Testis (tissue), 3 donors: ENCODE measurements around the gene LIMS2. TPM values are rescaled to one million over a fixed set of nuclear protein-coding genes. Genes with fewer than 3 reads are reported as not detected.

ENCODE experiments used
- DNase-seq: peaks from one replicate; pipeline ENCODE4 v3.0.0-alpha.2; 2019
- H3K27ac ChIP-seq, 2 donors: fragments of 200-600 bp; sonication (generic); one replicate each; pipeline ENCODE4 v1.5.1; 2019
- H3K27me3 ChIP-seq: fragments of 200-600 bp; sonication (generic); one replicate; pipeline ENCODE4 v1.5.1; 2019
- H3K36me3 ChIP-seq: fragments of 200-600 bp; sonication (generic); one replicate; pipeline ENCODE4 v1.5.1; 2017; ENCODE audit warnings: low read depth; ENCODE audit errors: missing control alignments
- H3K4me1 ChIP-seq: fragments of 200-600 bp; sonication (generic); one replicate; pipeline ENCODE4 v1.5.1; 2019
- H3K4me3 ChIP-seq, 2 donors: fragments of 200-600 bp; sonication (generic); one replicate each; pipeline ENCODE4 v1.5.1; 2017 to 2019
- H3K9me3 ChIP-seq: fragments of 200-600 bp; sonication (generic); one replicate; pipeline ENCODE4 v1.5.1; 2017
- POLR2A ChIP-seq: fragments of 450-650 bp; IDR thresholded peaks from one replicate; pipeline ENCODE4 v1.6.1; 2017; ENCODE audit warnings: antibody characterized with exemption, mild to moderate bottlenecking, moderate library complexity
- WGBS, 2 donors: methylation state at CpG; one replicate each; pipeline ENCODE4 v1.1.5; 2018; 5-methylcytosine and 5-hydroxymethylcytosine counted together
- intact Hi-C: fragments of 100-400 bp; cut with DNase I; formaldehyde crosslinking; loops from one replicate; pipeline ENCODE4 v1.15.1; 2023; ENCODE audit warnings: low total_unique reads
- polyA plus RNA-seq: library from polyadenylated mRNA; stranded (reverse); fragments of 350-450 nt; fragmentation: Illumina TruSeq; extraction: RNeasy Lipid Tissue Mini Kit (QIAGEN cat#74804); gene quantifications from one replicate; pipeline ENCODE4 v1.2.3, GENCODE V29; 2014; ENCODE audit warnings: low read depth, low replicate concordance; ENCODE audit not compliant: insufficient read depth
- total RNA-seq, 2 donors: library from RNA; depleted of rRNA; stranded (reverse); fragments of >200 nt; gene quantifications; one replicate each; pipeline ENCODE4 v1.2.3, GENCODE V29; 2016
- TF ChIP-seq, protein P1 (sequence below), 3 experiments: fragments of 450-650 bp in 2 of 3; fragments of 200-600 bp in 1 of 3; sonication (generic) in 1 of 3; IDR thresholded peaks; one replicate each; pipeline ENCODE4 v1.5.1; 2016 to 2019; ENCODE audit warnings: antibody characterized with exemption in 3 of 3, mild to moderate bottlenecking in 2 of 3, moderate library complexity in 1 of 3

LIMS2 gene
- total and polyA plus RNA-seq, 3 donors from 2014 or later: 19.0 to 23.6 (median 19.3) TPM

DNA sequence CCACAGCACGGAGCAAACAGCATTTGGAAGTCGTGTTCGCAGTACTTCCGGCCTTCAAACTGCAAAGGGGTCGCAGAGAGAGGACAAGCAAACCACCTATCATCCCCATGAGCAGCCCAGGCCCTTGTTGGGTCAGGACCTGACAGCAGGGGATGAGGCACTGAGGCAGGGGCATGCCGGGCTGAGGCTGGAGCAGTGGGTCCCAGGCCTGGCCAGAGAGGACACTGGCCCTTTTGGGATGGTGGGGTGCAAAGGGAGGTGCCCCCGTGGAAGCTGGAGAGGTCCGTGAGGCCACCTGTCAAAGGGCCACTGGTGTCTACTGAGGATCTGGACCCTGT, 20.5 kb downstream of the LIMS2 start:
- H3K36me3 ChIP-seq: no peaks in the 10 kb centered on the region
- DNase-seq: no peak
- no peak overlapping the region for H3K4me3 ChIP-seq
- H3K27me3 ChIP-seq: no peaks in the 10 kb centered on the region
- peaks cover 23% of the 10 kb centered on the region for H3K4me1 ChIP-seq
- TF ChIP-seq, protein P1, sequence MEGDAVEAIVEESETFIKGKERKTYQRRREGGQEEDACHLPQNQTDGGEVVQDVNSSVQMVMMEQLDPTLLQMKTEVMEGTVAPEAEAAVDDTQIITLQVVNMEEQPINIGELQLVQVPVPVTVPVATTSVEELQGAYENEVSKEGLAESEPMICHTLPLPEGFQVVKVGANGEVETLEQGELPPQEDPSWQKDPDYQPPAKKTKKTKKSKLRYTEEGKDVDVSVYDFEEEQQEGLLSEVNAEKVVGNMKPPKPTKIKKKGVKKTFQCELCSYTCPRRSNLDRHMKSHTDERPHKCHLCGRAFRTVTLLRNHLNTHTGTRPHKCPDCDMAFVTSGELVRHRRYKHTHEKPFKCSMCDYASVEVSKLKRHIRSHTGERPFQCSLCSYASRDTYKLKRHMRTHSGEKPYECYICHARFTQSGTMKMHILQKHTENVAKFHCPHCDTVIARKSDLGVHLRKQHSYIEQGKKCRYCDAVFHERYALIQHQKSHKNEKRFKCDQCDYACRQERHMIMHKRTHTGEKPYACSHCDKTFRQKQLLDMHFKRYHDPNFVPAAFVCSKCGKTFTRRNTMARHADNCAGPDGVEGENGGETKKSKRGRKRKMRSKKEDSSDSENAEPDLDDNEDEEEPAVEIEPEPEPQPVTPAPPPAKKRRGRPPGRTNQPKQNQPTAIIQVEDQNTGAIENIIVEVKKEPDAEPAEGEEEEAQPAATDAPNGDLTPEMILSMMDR (IDR thresholded peaks at IDR 0.05): no peak
- TF ChIP-seq POLR2A: no peak
- H3K9me3 ChIP-seq: no peaks in the 10 kb centered on the region
- no peak overlapping the region for H3K27ac ChIP-seq
- WGBS, 2 donors: 93% methylated on average over 3 to 8 of the region's 8 CpGs
- intact Hi-C loops: no loop called here

DNA sequence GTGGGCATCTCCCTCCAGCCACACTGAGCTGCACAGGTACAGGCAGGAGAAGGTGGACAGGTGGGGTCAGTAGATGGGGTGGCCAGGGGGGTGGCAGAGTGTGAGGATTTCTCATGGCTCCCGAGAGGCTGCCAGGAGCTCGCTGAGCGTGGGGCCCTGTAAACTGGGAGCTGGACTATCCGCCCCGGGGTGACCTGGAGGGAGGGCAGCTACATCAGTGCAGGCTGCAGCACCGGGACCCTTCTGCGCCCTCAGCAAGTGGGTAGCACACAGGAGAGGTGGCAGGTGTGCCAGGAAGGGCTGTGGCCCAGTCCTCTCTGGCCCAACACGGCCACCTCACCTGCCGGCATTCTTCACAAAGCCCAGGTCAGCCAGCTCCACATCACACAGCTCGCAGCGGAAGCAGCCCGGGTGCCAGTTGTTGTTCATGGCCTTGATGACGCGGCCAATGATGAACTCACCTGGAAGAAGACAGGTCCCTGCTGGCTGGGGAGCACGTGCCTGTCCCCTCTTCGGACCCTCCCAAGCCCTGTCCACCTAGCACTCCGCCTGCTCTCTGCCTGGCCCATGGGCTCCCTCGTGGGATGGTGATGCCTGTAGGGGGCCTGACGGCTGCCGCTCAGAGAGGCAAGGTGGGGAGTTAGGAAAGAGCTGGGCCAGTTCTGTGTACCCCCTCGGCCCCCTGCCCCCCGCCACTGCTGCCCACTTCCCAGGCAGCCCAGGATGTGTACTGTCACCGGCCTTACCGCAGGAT, 21.1 kb downstream of the LIMS2 start:
- Histone ChIP-seq H3K4me3 (no peak overlapping the region), H3K27ac (no peak overlapping the region), H3K9me3 (no peaks in the 10 kb centered on the region), H3K27me3 (no peaks in the 10 kb centered on the region), H3K4me1 (peaks cover 22% of the 10 kb centered on the region), H3K36me3 (no peaks in the 10 kb centered on the region)
- TF ChIP-seq, protein P1 (IDR thresholded peaks at IDR 0.05): no peak
- no peak for TF ChIP-seq POLR2A
- DNase-seq: no peak
- 90 to 96% methylated on average over 9 to 24 of the region's 24 CpGs for WGBS, 2 donors
- intact Hi-C loops: no loop called here

DNA sequence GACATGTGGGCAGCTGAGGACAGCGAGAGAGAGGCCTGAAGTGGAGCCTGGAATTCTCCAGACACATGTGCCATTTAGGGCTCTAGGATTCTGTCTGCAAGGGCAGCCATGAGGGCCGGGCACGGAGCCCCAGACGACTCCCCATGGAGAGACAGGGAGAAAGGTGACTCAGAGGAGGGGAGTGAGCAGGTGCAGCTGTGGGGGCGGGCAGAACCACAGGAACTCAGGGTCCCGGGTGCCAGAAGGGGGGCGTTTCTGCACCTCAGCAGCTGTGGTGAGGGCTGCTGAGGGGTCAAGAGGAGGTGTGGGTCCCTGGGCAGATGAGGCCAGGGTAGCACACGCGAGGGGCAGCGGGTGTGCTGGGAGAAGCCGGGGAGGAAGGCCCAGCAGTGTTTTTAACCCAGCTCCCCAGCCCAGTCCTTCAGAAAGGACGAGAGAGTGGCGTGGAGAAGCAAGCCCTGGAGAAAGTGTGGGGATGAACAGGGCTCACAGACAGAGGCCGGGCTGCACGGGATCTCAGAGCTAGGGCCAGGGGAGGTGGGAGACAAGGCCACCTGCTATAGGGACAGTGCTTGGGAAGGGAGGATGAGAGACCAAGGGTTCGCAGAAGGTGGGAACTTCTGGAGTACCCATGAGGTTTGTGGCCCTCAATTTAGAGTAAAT, 21.8 kb downstream of the LIMS2 start:
- Histone ChIP-seq H3K4me3 (no peak overlapping the region), H3K27ac (peak overlapping the region in 1 of 2 donors; percentile 56), H3K4me1 (peaks cover 20% of the 10 kb centered on the region), H3K36me3 (no peaks in the 10 kb centered on the region), H3K27me3 (no peaks in the 10 kb centered on the region), H3K9me3 (no peaks in the 10 kb centered on the region)
- WGBS, 2 donors: 85 to 93% methylated on average over 16 of the region's 16 CpGs
- intact Hi-C loops: no loop called here
- TF ChIP-seq POLR2A: no peak
- TF ChIP-seq, protein P1 (IDR thresholded peaks at IDR 0.05): no peak
- no peak for DNase-seq

DNA sequence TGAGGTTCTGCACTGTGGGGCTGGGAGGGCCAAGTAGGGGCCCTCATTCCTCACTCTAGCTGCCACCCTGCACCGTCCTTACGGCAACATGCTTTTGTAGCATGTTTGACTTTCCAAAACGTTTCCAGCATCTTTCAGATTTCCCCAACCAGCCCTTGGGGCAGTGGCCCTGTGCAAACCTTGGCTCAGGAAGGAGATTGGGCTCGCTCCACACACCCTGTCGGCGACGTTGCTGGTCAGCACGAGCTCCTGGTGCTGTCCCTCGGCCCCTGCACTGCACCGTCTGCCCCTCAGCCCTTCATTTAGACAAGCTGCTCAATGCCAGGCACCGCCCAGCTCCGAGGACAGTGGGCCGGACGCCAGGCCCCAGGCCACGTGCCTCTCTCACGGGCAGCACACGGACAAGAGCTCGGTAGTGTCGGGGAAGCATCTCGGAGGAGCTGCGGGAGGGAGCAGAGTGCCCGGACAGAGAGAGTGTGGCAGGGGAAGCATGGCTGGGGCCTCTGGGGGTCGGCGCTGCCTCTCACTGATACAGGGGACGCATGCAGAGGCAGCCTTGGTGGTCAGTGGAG, 22.5 kb downstream of the LIMS2 start:
- intact Hi-C loops: no loop called here
- TF ChIP-seq POLR2A: no peak
- TF ChIP-seq, protein P1 (IDR thresholded peaks at IDR 0.05): no peak
- H3K4me1 ChIP-seq: peaks cover 20% of the 10 kb centered on the region
- H3K27me3 ChIP-seq: no peaks in the 10 kb centered on the region
- no peak overlapping the region for H3K4me3 ChIP-seq
- DNase-seq: no peak
- H3K36me3 ChIP-seq: no peaks in the 10 kb centered on the region
- H3K27ac ChIP-seq: peak overlapping the region in 1 of 2 donors; percentile 56
- H3K9me3 ChIP-seq: no peaks in the 10 kb centered on the region
- 80% methylated on average over 21 to 25 of the region's 25 CpGs for WGBS, 2 donors
